Endothelial cell of umbilical vein (primary cell): ENCODE results near the gene TGFBI. TPM values are rescaled to one million over a fixed set of nuclear protein-coding genes. Genes with fewer than 3 reads are reported as not detected.

ENCODE experiments used
- BruUV-seq: library from RNA; stranded (reverse); fragments of 400-500 nt; replicated peaks from 2 replicates; lab custom pipeline; 2021; lab: Mats Ljungman, UMichigan
- CTCF ChIA-PET: fragments of 300-600, 350-600 bp; sonication (Branson Sonifier 250); formaldehyde crosslinking; loops from one replicate; lab custom pipeline; 2021; ENCODE audit warnings: antibody characterized with exemption, inconsistent platforms; lab: Charles Lee
- POLR2A ChIA-PET: fragments of 300-600, 350-600 bp; sonication (Branson Sonifier 250); formaldehyde crosslinking; loops from one replicate; lab custom pipeline; 2021; ENCODE audit warnings: antibody characterized with exemption, inconsistent platforms; lab: Charles Lee
- DNase-seq: peaks from one replicate; pipeline ENCODE4 v3.0.0-alpha.2; 2011; ENCODE audit warnings: low read depth, low spot score
- FAIRE-seq: peaks from 2 replicates; lab custom pipeline; 2011; peaks lifted over from hg19 to GRCh38; lab: Jason Lieb, UNC
- H2AFZ ChIP-seq: 2 replicates; pipeline ENCODE4 v1.6.0; 2012; ENCODE audit warnings: low read depth, low read length, control low read depth, inconsistent platforms
- H3K27ac ChIP-seq: 2 replicates; pipeline ENCODE4 v1.5.1; 2011; ENCODE audit warnings: low read depth, mild to moderate bottlenecking, control low read depth, low read length, moderate library complexity; ENCODE audit not compliant: insufficient read depth
- H3K27me3 ChIP-seq, 2 experiments: 2 replicates each; pipeline versions ENCODE4 v1.6.0 to v1.6.1; 2011; ENCODE audit warnings: low read length in 2 of 2, mixed read lengths in 1 of 2; ENCODE audit not compliant: control insufficient read depth in 2 of 2, insufficient read depth in 2 of 2
- H3K36me3 ChIP-seq, 2 experiments: 2 replicates in 1 of 2; 3 replicates in 1 of 2; pipeline ENCODE4 v1.5.1; 2011; ENCODE audit warnings: low read length in 2 of 2, mild to moderate bottlenecking in 1 of 2, moderate library complexity in 1 of 2; ENCODE audit not compliant: control insufficient read depth in 2 of 2, insufficient read depth in 2 of 2; ENCODE audit errors: extremely low read depth in 1 of 2
- H3K4me1 ChIP-seq: 3 replicates; pipeline ENCODE4 v1.5.1; 2011; ENCODE audit warnings: mild to moderate bottlenecking, low read length; ENCODE audit not compliant: control insufficient read depth, insufficient read depth; ENCODE audit errors: extremely low read depth
- H3K4me2 ChIP-seq: 2 replicates; pipeline ENCODE4 v1.6.1; 2011; ENCODE audit warnings: low read length, control low read depth, mixed read lengths; ENCODE audit not compliant: insufficient read depth
- H3K4me3 ChIP-seq, 3 experiments: fragments of 200-600 bp in 1 of 3; sonication (generic), shearing (Covaris generic) in 1 of 3; replicated peaks in 1 of 3; 2 replicates each; pipeline ENCODE4 v1.5.1; 2011 to 2016; ENCODE audit warnings: control low read depth in 3 of 3, low read length in 3 of 3, mild to moderate bottlenecking in 2 of 3, inconsistent platforms in 1 of 3, low read depth in 1 of 3, moderate library complexity in 1 of 3; ENCODE audit not compliant: insufficient read depth in 1 of 3
- H3K79me2 ChIP-seq: 2 replicates; pipeline ENCODE4 v1.6.0; 2012; ENCODE audit warnings: low read length, inconsistent platforms; ENCODE audit not compliant: control insufficient read depth, insufficient read depth
- H3K9ac ChIP-seq: replicated peaks from 2 replicates; pipeline ENCODE3; 2011; ENCODE audit warnings: low read length, control low read depth; ENCODE audit not compliant: insufficient read depth; ENCODE audit errors: extremely low read depth
- H3K9me1 ChIP-seq: replicated peaks from 3 replicates; pipeline ENCODE4 v1.6.0; 2011; ENCODE audit warnings: mild to moderate bottlenecking, low read length; ENCODE audit not compliant: control insufficient read depth, insufficient read depth; ENCODE audit errors: extremely low read depth
- H3K9me3 ChIP-seq: replicated peaks from 2 replicates; pipeline ENCODE4 v1.5.1; 2012; ENCODE audit warnings: low read length, inconsistent platforms; ENCODE audit not compliant: control insufficient read depth, insufficient read depth
- H4K20me1 ChIP-seq: replicated peaks from 2 replicates; pipeline ENCODE3; 2011; ENCODE audit warnings: mild to moderate bottlenecking, low read length; ENCODE audit not compliant: control insufficient read depth, insufficient read depth; ENCODE audit errors: extremely low read depth
- CTCF ChIP-seq, 2 donors: IDR thresholded peaks; 1 replicate in 1 of 2; 2 replicates in 1 of 2; pipeline ENCODE4 v1.5.1; 2011; ENCODE audit warnings: low read length in 2 of 2, mild to moderate bottlenecking in 2 of 2, moderate library complexity in 2 of 2, control low read depth in 1 of 2, inconsistent platforms in 1 of 2, low read depth in 1 of 2; ENCODE audit not compliant: insufficient read depth in 1 of 2; ENCODE audit errors: extremely low read depth in 1 of 2
- EZH2 ChIP-seq: IDR thresholded peaks from 2 replicates; pipeline ENCODE4 v1.6.1; 2012; ENCODE audit warnings: borderline replicate concordance, low read depth, mild to moderate bottlenecking, moderate library complexity, low read length, inconsistent platforms; ENCODE audit not compliant: severe bottlenecking
- FOS ChIP-seq: IDR thresholded peaks from 2 replicates; pipeline ENCODE4 v1.6.1; 2011; ENCODE audit warnings: mild to moderate bottlenecking, low read length, moderate library complexity, borderline replicate concordance; ENCODE audit not compliant: insufficient read depth
- GATA2 ChIP-seq: IDR thresholded peaks from 2 replicates; pipeline ENCODE4 v1.7.0; 2011; ENCODE audit warnings: low read depth, mild to moderate bottlenecking, moderate library complexity, mixed read lengths, low read length; ENCODE audit not compliant: insufficient read length, insufficient read depth
- JUN ChIP-seq: IDR thresholded peaks from 2 replicates; pipeline ENCODE4 v1.6.1; 2011; ENCODE audit warnings: borderline replicate concordance, low read depth; ENCODE audit not compliant: insufficient read length, insufficient read depth
- MAX ChIP-seq: IDR thresholded peaks from 2 replicates; pipeline ENCODE4 v1.6.1; 2011; ENCODE audit not compliant: insufficient read depth, insufficient read length
- MYC ChIP-seq: IDR thresholded peaks from one replicate; pipeline ENCODE4 v1.6.1; 2011; ENCODE audit warnings: mild to moderate bottlenecking, low read depth, low read length
- POLR2A ChIP-seq: IDR thresholded peaks from 2 replicates; pipeline ENCODE4 v1.6.1; 2012; ENCODE audit warnings: low read depth, mild to moderate bottlenecking, control low read depth, low read length
- POLR2AphosphoS5 ChIP-seq: IDR thresholded peaks from 2 replicates; pipeline ENCODE4 v1.6.1; 2012; ENCODE audit warnings: low read depth, mild to moderate bottlenecking, control low read depth, low read length, moderate library complexity; ENCODE audit not compliant: insufficient read depth
- dilution Hi-C: fragments of 300-500 bp; cut with MboI; formaldehyde crosslinking; loops from one replicate; pipeline ENCODE4 v1.15.0; 2019; ENCODE audit warnings: low sequenced_read_pairs; ENCODE audit not compliant: extremely low pct_ligation_motif_present
- intact Hi-C: fragments of 100-400 bp; cut with micrococcal nuclease; formaldehyde crosslinking; loops from one replicate; pipeline ENCODE4 v1.10.0; 2022
- polyA plus RNA-seq, 4 experiments: library from polyadenylated mRNA; depleted of rRNA in 3 of 4; stranded (reverse) in 3 of 4; unstranded in 1 of 4; fragments of >200 nt; gene quantifications; 2 replicates each; pipeline versions ENCODE4 v1.2.1 to v1.2.3, GENCODE V29; 2011 to 2012; ENCODE audit warnings: missing spikeins in 1 of 4
- total RNA-seq: library from RNA; stranded (reverse); gene quantifications from 2 replicates; pipeline ENCODE4 v1.2.3, GENCODE V29; 2021

The TGFBI gene
- total and polyA plus RNA-seq, 2 donors (not counting 3 experiments of a cell fraction or from before 2014, with no cell fraction given), result 6.5 to 18.9 TPM

- dilution Hi-C loops, result no loop called here
- H3K9ac ChIP-seq, result peak overlapping the region; percentile 72
- TF ChIP-seq CTCF (IDR thresholded peaks at IDR 0.05; ENCODE audit: extremely low read depth in 1 of 2, insufficient read depth in 1 of 2, low read depth in 1 of 2, low read length in 2 of 2), result no peak
- TF ChIP-seq POLR2AphosphoS5, result peak; percentile 50
- TF ChIP-seq POLR2A, result peak; percentile 41
- no peak for TF ChIP-seq EZH2
- no peak for TF ChIP-seq FOS
- TF ChIP-seq MYC, result no peak
- TF ChIP-seq MAX, result peak; percentile 77
- peak; percentile 28 for TF ChIP-seq GATA2
- TF ChIP-seq JUN, result no peak
- H3K27ac ChIP-seq, result peak overlapping the region; percentile 60
- peak overlapping the region; percentile 100 for H3K4me2 ChIP-seq
- no peaks in the 10 kb centered on the region for H3K9me3 ChIP-seq
- no peaks in the 10 kb centered on the region for H3K9me1 ChIP-seq
- intact Hi-C loops, result loop anchor here (2.0 kb wide), 1 partner anchor 94 kb away; no protein-coding TSS in a partner anchor
- CTCF ChIA-PET, result interaction anchor here (0.7 to 5.6 kb wide), 19 partner anchors 15 to 194 kb away, joined by 3 to 117 read pairs (median 6); partner anchors contain the start of gene TGFBI
- H3K4me3 ChIP-seq, result peak overlapping the region; percentile 55 to 84 (median 68)
- H4K20me1 ChIP-seq, result no peaks in the 10 kb centered on the region
- BruUV-seq, result no TSS peak
- H3K4me1 ChIP-seq, result peaks cover 13% of the 10 kb centered on the region
- no peaks in the 10 kb centered on the region for H3K79me2 ChIP-seq
- POLR2A ChIA-PET, result interaction anchor here (1.0 kb wide), 2 partner anchors 11 to 53 kb away, joined by 3 read pairs; no protein-coding TSS in a partner anchor
- H2AFZ ChIP-seq, result peak overlapping the region; percentile 89
- DNase-seq (peak; percentile 96), FAIRE-seq (peak; percentile 79)
- H3K36me3 ChIP-seq, result no peaks in the 10 kb centered on the region
- H3K27me3 ChIP-seq, result peaks cover 15 to 27% of the 10 kb centered on the region in 2 experiments
Measured at GRCh38 chr5:136080483-136081216, 51.9 kb downstream of the TGFBI start.
